ES-I3 (cell line): ENCODE data around the gene GMEB2.

Experiments
- H3K36me3 ChIP-seq: 2 replicates; pipeline ENCODE4 v1.6.1; 2013; ENCODE audit warnings: mild to moderate bottlenecking, low read length, control low read depth, moderate library complexity; ENCODE audit not compliant: insufficient read depth
- H3K4me1 ChIP-seq: 2 replicates; pipeline ENCODE4 v1.6.1; 2013; ENCODE audit warnings: mild to moderate bottlenecking, control low read depth, low read length; ENCODE audit not compliant: insufficient read depth
- H3K9ac ChIP-seq: 2 replicates; pipeline ENCODE4 v1.6.1; 2013; ENCODE audit warnings: low read depth, mild to moderate bottlenecking, low read length, moderate library complexity
- H3K9me3 ChIP-seq: 2 replicates; pipeline ENCODE4 v1.6.1; 2013; ENCODE audit warnings: mild to moderate bottlenecking, low read length, moderate library complexity; ENCODE audit not compliant: control insufficient read depth, insufficient read depth

Gene GMEB2

DNA sequence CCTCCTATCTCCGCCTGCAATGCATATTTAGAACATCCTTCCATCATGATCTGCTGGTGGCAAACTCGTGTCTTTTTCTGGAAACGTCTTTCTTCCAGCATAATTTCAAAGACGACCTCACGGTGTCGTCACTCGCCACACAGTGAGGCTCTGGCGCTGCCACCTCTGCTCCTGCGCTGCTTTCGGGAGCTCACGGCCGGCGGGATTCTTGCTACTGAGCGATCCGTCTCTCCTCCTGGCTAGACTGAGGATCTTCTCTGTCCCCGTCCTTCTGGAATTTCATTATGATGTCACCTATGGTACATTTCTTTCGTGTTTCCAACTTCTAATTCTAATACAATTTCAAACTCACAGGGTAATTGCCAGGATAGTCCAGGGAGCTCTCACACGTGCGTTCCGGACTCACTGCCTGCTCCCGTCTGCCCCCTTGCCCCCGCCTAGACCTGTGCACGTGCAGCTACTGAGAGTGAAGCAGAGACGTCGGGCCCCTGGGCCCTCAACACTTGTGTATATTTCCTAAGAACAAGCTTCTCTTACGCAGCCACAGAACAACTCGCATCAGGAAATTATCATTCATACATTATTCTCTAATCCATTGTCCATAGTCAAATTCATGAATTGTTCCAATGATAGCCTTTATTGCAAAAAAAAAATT lies 27.4 kb downstream of the GMEB2 start:
- Histone ChIP-seq H3K36me3 (peaks cover 3% of the 10 kb centered on the region; the same call in 1 of the 2 replicates), H3K9me3 (no peaks in the 10 kb centered on the region), H3K9ac (no peak overlapping the region), H3K4me1 (no peaks in the 10 kb centered on the region)

DNA sequence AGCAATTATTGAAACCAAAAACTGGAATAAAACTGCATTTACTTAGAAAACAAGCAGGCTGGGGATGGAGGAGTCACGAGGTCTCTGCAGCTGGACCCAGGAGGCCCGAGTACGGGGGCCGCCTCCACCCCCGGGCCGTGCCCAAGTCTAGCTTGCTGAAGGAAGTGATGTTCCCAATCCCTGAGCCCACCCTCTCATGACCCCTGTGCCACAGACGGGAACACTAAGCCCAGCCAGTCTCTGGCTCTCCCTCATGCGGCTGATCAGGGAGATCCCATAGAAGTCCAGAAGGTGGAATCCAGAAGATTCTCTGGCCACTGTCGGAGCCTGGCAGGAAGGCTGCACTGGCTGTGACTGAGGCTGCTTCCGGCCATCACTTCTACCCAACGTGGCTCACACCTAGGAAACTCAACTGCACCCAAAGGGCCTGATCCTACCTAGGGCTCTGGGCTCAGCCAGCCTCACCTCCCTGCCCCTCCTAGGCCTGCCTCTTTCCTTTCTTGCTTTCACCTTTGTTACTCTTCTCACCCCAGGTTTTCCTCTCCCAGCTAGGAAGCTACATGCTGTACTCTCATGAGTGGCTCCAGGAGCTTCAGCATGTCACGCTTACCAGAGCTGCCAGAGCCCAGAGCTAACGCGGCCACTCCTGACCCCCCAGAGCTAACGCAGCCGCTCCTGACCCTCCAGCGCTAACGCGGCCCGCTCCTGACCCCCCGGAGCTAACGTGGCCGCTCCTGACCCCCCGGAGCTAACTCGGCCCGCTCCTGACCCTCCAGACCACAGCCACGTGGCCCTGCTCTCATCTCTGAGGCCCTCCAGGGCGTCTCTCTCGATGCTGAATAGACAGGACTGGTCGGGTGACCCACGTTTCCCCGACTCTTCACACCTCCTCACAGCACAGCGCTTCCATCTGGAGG lies 28.2 kb downstream of the GMEB2 start:
- peaks cover 3% of the 10 kb centered on the region; the same call in 1 of the 2 replicates for H3K36me3 ChIP-seq
- no peaks in the 10 kb centered on the region for H3K4me1 ChIP-seq

DNA sequence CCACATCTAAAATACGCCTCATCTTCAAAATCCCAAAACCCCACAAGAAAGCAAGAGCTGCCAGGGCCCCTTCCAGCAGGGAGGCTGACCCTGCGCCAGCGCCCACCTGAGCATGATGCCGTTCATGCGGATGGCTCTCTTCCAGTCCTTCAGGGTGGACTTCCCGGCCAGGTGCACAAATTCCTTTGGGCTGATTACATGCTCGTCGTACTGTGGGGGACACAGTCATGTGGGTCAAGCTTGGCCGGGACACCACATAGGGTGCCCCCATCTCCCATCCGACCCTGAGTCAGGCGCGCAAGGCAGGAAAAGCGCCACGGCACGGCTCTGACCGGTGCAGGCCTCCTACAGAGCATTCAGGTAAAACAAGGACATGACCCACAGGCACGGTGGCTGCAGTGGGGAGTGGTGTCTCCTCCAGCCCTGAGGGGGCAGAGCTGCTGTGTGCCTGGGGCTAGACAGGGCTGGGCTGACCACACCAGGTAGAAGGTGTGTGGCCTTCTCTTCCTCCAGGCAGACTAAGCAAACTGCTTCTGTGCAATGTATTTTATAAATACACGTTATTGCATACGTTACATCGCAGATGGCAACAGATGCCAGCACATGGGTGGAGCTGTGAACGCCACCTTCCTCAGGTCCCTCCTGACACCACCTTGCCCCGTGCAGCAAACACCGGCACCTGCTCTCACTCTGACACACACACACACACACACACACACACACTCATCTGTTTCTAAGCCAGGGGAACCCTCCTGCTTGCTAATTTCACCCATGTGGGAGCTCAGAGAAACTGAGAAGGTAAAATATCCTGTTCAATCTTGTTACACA lies 29.0 kb downstream of the GMEB2 start:
- Histone ChIP-seq H3K9me3 (no peaks in the 10 kb centered on the region), H3K4me1 (no peaks in the 10 kb centered on the region), H3K36me3 (peaks cover 3% of the 10 kb centered on the region; the same call in 1 of the 2 replicates), H3K9ac (no peak overlapping the region)

More for the DNA sequence above, 28.2 kb downstream of the GMEB2 start:
- no peaks in the 10 kb centered on the region for H3K9me3 ChIP-seq
- H3K9ac ChIP-seq, result no peak overlapping the region

DNA sequence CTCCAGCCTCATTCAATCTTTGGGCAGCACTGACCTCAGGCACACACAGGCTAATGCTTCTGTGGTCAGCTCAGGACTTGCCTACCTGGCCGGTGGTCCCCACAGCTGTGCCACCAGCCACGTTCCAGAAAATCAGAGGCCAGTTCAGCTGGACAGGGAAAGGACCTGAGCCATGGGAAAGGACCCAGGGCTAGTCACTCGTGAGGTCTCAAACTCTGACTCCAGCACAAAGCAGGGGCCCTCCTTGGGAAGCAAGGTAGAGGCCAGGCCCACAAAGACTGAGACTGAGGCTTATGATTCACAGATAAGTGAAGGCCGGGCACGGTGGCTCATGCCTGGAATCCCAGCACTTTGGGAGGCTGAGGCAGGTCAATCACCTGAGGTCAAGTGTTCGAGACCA lies 30.5 kb downstream of the GMEB2 start:
- Histone ChIP-seq H3K9ac (no peak overlapping the region), H3K36me3 (0 out of 2 replicates have a peak, but pooled peaks cover 3% of the 10 kb centered on the region), H3K9me3 (no peaks in the 10 kb centered on the region), H3K4me1 (no peaks in the 10 kb centered on the region)

DNA sequence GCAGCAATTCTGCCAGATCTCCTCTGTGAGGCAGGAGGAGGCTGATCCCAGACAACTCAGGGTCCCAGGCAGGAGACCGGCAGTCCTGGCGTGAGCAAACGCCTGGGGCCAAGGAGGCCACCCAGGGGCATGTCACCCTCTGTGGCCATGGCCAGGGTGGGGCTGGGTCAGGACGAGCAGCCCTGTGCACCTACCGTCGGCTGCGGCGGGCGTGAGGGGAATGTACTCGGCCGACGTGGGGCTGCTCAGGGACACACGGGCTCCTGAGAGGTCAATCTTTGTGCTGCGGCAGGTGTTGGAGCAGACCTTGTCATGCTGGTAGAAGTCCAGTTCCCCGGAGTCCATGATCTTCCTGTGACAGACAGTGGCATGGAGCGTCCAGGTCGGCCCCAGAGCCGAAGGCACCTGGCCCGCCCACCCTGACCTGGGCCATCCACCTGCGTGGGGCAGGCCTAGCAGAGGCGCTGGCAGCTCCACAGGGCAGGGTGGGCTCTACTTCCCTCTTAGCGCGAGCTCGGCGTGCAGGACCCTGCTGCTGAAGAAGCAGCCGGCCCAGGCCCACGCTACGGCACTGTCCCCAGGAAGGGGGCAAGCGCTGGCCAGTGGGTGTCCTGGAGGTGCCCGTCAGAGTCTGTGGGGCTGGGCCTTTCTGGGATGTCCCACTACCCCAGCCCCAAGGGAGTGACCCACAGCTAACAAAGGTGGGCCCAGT lies 31.3 kb downstream of the GMEB2 start:
- no peaks in the 10 kb centered on the region for H3K36me3 ChIP-seq
- H3K9me3 ChIP-seq, result no peaks in the 10 kb centered on the region
- no peaks in the 10 kb centered on the region for H3K4me1 ChIP-seq
- H3K9ac ChIP-seq, result no peak overlapping the region

DNA sequence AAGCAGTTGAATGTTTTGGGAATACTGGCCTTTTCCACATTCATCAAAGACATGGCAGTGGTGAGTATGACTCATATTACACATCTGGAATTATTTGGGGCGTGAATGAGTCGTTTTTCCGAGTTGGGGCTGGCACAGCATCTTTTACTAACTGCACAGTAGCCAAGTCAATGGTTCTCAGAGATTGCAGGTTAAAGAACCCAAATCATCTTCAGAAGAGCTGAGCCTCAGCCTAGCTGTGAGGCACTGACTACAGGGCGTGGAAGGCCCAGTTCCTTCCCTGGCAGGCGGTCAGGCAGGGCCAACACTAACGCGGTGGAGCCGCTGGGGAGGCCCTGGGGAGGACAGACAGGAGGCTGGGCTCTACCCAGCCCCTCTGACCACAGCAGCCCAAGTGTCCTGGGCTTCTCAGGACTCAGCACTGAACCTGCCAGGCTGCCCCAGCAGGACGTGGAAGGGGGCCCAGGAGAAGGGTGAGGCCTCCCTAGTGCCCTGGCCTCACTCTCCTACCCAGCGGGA lies 32.8 kb downstream of the GMEB2 start:
- H3K9me3 ChIP-seq, result no peaks in the 10 kb centered on the region
- no peaks in the 10 kb centered on the region for H3K4me1 ChIP-seq
- H3K9ac ChIP-seq, result no peak overlapping the region
- H3K36me3 ChIP-seq, result no peaks in the 10 kb centered on the region

DNA sequence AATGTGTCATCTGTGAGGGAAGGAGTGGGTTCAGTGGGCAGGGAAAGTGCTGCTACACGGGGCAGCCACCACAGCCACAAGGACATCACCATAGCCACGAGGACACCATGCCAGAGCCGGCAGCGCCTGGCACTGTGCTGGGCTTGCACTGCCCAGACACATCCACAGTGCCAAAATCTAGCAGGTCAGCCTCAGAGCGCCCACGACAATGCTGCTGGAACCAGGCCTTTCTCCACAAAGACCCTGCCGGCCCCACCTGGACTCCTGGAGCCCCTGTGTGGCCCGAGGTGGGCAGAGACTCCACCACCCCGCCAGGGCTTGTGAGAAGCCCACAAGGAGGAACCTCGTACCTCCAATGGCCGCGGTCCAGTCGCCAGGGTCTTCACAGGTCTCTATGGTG lies 34.2 kb downstream of the GMEB2 start:
- no peaks in the 10 kb centered on the region for H3K9me3 ChIP-seq
- H3K9ac ChIP-seq, result no peak overlapping the region
- H3K36me3 ChIP-seq, result no peaks in the 10 kb centered on the region; the same call in 1 of the 2 replicates
- no peaks in the 10 kb centered on the region for H3K4me1 ChIP-seq

DNA sequence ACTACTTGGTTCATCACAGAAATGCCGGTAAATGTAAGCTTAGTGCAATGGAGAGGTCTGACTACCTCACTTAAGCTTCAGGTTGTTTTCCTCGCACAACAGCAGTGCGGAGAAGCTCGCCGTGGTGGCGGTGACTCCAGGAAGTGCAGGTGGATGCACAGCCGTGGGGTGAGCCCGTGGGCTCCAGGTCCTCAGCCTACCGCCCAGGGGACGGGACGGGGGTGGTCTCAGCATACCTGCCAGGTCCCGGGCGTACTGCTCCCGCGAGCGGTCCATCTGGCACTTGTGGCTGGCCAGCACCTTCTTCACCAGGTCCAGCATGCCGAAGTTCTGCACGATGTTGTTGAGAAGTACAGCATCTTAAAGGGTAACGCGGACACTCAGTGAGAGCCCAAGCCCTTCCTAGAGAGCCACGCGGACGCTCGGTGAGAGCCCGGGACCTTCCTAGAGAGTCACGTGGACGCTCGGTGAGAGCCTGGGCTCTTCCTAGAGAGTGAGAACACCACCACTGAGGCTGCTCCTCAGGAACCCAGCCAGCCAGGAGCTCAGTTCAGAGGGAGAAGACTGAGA lies 35.0 kb downstream of the GMEB2 start:
- Histone ChIP-seq H3K9me3 (no peaks in the 10 kb centered on the region), H3K9ac (no peak overlapping the region), H3K36me3 (no peaks in the 10 kb centered on the region; the same call in 1 of the 2 replicates), H3K4me1 (no peaks in the 10 kb centered on the region)

DNA sequence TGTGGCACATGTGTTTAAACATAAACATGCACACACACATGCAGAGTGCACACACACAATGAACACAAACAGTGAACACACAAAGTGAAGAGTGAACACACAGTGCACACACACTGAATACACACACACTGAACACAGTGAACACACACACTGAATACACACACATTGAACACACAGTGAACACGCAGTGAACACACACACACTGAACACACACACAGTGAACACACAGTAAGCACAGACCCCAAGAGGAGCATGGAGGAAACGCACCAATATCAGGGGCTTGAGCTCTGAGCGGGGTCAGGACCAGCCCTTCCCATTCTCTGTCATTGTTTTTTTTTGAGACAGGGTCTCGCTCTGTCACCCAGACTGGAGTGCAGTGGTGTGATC lies 35.8 kb downstream of the GMEB2 start:
- H3K36me3 ChIP-seq, result no peaks in the 10 kb centered on the region; the same call in 1 of the 2 replicates
- H3K9me3 ChIP-seq, result no peaks in the 10 kb centered on the region
- no peaks in the 10 kb centered on the region for H3K4me1 ChIP-seq

DNA sequence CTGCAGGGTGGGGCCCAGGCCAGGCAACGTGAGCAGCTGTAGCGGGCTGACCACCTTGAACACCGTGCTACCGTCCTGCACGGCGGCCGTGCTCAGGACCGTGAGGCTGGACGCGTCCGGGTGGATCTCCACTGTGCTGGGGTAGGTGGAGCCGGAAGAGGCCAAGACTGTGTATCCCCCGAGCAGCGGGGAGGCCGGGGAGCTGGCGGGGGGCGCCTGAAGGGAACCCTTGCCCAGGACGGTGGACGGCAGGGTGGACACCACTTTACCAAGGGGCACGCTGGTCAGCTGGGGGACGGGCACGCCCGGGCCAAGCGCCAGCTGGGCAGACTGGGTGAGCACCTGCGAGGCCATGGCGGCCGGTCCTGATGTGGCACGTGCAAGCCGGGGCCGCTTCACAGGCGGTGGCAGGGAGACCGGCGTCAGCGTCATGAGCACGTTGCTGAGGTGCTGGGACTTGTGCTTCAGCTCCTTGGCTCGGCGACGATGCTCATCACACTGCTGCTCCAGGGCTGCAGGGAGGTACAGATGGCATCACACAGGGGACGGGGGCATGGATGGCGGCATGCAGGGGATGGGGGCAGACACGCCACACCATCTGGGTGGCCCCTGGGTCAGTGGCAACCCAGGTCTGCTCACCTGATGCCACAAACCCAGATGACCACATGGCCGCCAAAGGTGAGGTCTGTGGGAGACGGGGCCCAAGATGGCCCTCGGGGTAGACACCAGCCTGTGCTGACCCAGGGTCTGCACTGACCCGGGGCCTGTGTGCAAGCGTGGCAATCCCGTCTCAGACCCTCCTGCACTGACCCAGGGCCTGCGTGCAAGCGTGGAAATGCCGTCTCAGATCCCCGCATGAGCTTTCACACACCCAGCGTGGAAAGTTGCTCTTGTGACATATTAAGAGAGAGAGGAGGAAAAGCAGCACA lies 36.4 kb downstream of the GMEB2 start:
- Histone ChIP-seq H3K9ac (no peak overlapping the region), H3K36me3 (no peaks in the 10 kb centered on the region; the same call in 1 of the 2 replicates), H3K9me3 (no peaks in the 10 kb centered on the region), H3K4me1 (no peaks in the 10 kb centered on the region)

More for the DNA sequence above, 35.8 kb downstream of the GMEB2 start:
- H3K9ac ChIP-seq, result no peak overlapping the region

DNA sequence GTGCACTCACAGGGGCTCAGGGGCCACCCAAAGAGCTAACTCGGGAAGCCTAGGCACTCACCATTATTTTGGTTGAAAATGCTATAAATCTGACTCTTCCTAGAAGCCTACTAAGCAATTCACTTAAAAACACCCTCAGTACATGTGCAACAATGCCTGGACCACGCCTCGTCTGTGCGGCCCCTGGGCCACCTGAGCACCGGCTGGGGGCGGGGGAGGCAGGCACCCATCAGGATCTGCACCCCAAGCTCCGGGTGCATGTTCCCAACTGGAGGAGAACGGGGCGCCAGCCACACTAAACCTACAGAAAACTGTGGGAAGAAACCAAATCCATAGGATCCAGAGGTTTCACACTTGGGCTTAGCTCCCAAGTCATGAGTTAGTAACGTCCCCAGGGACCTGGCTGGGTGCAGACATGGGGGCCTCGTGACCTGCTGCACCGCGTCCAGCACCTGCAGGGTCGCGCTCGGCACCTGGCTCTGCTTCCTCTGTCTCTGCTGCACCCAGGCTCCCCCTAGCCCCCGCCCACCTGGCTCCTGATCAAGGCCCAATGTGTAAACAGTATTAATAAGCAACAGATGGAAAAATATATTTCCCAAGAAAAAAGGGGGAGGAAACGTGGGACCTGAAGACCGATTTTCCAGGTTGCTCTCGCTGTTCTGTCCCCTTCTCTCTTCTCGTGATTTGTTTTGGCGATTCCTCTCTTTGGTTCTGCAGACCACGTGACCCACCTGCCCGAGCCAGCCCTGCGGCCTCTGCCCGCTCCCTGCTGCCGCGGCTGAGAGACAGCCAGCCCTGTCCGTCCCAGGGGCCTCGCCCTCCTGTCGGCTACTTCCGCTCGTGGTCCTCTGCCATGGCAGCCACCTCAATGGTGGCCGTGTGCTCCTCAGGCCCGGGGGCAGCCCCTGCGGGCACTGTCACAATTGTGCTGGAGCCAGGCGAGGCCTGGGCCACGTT lies 37.4 kb downstream of the GMEB2 start:
- Histone ChIP-seq H3K9me3 (no peaks in the 10 kb centered on the region), H3K9ac (no peak overlapping the region), H3K4me1 (no peaks in the 10 kb centered on the region), H3K36me3 (no peaks in the 10 kb centered on the region; the same call in 1 of the 2 replicates)

DNA sequence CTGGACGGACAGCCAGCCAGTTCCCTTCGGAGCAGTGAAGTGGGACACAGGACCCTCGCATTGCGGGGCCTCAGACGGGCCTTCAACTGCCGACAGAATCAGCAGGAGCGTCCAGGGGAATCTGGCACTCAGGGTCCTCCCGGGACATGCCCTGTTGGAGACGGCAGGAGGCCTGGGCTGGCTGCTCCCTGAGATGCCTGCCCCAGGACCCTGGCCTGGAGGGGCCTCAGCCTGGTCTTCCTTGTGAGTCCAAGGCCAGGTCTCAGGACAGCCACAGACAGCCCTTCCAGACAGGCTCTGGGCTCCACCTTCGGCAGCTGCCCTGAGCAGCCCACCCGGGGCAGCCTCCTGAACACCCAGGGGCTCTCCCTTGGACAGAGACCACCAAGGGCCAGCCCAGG lies 38.3 kb downstream of the GMEB2 start:
- no peaks in the 10 kb centered on the region for H3K9me3 ChIP-seq
- H3K9ac ChIP-seq, result no peak overlapping the region
- H3K4me1 ChIP-seq, result no peaks in the 10 kb centered on the region
- H3K36me3 ChIP-seq, result no peaks in the 10 kb centered on the region; the same call in 1 of the 2 replicates
